ENCODE results near the gene CST5.
"Not testable (repeated sequence)": the region's sequence is repeated elsewhere in the genome, so short reads cannot be mapped to it uniquely, and the experiment has no call there.

CST5 gene

GRCh38 chr20:23832775-23833513, 46.6 kb downstream of the CST5 start:
- no peak for DNase-seq

- not testable (repeated sequence) for DNase-seq
These were observed 47.6 kb downstream of the CST5 start for GRCh38 chr20:23831961-23832360.

GRCh38 chr20:23826541-23827021, 53.0 kb downstream of the CST5 start, which contains the start of gene CST2:
Gene CST2 (minus strand): TSS chr20:23826729. CDS start chr20:23826660, 69 bp downstream.
- no peak for DNase-seq

Data from bone marrow (tissue), 2 donors.